Fibroblast of skin of left quadriceps (primary cell): ENCODE results near the gene ADGRA3.
A peak's percentile ranks its signal among the peaks of the same experiment; 100 is the strongest.

Source experiments
- DNase-seq, 2 experiments: peaks; one replicate each; pipeline ENCODE4 v3.0.0-alpha.2; 2013; ENCODE audit warnings: low read depth in 2 of 2

ADGRA3 gene

GRCh38 chr4:22372986-22373385 lies 142.9 kb downstream of the ADGRA3 start:
- no peak for DNase-seq

GRCh38 chr4:22369901-22370562 lies 145.8 kb downstream of the ADGRA3 start:
- DNase-seq: no peak

- no peak for DNase-seq
Observed at GRCh38 chr4:22363787-22364186, 152.1 kb downstream of the ADGRA3 start.

- no peak for DNase-seq
Observed at GRCh38 chr4:22363036-22363435, 152.8 kb downstream of the ADGRA3 start.

GRCh38 chr4:22356987-22357596 lies 158.8 kb downstream of the ADGRA3 start:
- DNase-seq: no peak

- DNase-seq: peak; percentile 52 to 55
Observed at GRCh38 chr4:22348410-22348809, 167.5 kb downstream of the ADGRA3 start.

GRCh38 chr4:22345678-22346077 lies 170.2 kb downstream of the ADGRA3 start:
- no peak for DNase-seq

- DNase-seq: no peak
Observed at GRCh38 chr4:22345055-22345454, 170.8 kb downstream of the ADGRA3 start.

GRCh38 chr4:22343606-22344005 lies 172.3 kb downstream of the ADGRA3 start:
- DNase-seq: no peak

- no peak for DNase-seq
Observed at GRCh38 chr4:22339491-22339890, 176.4 kb downstream of the ADGRA3 start.

- DNase-seq: no peak
Observed at GRCh38 chr4:22338796-22339195, 177.1 kb downstream of the ADGRA3 start.
